ENCODE measurements around the gene CDHR3.
"Not testable (repeated sequence)": the region's sequence is repeated elsewhere in the genome, so short reads cannot be mapped to it uniquely, and the experiment has no call there.

The CDHR3 gene

DNA sequence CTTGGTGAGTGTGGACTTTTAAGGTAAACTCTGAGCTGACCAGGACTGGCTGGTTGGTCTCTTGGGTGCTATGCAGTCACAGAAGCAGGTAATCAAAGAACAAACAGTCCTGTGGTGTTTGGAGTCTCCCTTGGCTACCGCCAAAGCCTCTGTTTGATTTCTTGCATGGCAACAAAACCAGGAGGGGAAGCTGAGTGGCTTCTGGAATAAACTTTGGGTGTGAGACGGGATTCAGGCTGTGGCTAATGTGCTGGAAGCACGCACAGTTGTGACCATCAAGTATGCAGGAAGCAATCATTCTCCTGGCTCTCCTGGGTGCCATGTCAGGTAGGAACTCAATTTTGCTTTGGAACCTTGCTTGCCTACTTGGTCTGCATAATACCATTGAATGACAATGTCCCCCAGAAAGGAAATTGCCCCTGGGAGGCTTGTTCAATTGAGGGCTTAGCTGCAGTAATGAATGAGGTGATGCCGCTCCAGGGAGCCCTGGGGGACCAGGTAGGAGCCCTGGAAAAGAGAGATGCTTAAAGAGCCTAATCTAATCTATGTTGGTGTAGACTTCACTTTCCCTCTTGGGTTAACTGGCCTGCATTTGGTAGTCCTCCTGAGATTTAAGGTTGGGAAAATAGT lies at the start of gene CDHR3:
CDHR3 (plus strand) TSS at position 227 of the 630 bp plus-strand sequence; CDS start at position 282, 55 bp downstream.
- no peak for DNase-seq

DNA sequence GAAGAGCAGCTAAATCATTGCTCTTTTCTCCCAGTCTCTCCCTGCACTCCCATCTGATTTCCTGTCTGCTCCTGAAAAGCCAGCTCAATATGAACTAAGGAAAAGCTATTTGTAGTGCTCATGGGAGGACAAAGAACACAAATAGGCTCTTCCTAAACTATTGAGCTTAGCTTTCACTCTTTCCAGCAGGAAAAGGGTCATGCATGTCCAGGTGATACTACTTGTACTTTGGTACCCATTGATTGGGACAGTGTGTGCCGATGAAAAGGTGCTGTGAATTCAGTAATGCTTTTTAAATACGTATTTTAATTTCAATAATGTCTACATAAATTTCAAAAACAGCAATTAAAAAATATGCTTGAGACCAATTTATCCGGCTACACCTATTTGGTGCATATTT lies 49.1 kb upstream of the CDHR3 start:
- DNase-seq = no peak

DNA sequence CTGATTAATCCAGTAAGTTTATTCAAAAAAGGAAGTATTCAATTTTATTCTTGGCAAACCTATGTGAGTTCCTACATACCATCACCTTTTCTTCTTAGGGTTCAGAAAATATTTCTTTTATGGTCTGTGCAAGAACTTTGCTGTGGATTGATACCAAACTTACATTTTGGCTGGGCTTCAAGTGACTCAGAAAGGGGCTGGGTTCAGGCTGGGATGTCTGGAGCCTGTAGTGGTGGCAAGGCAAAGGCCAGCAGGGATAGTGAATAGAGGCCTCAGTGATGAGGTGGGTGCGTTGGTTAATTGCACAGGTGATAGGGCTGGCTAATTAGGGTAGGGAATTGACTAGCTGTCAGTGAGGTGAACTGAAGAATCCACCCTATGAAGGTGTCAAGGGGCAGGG lies 46.5 kb upstream of the CDHR3 start:
- no peak for DNase-seq

DNA sequence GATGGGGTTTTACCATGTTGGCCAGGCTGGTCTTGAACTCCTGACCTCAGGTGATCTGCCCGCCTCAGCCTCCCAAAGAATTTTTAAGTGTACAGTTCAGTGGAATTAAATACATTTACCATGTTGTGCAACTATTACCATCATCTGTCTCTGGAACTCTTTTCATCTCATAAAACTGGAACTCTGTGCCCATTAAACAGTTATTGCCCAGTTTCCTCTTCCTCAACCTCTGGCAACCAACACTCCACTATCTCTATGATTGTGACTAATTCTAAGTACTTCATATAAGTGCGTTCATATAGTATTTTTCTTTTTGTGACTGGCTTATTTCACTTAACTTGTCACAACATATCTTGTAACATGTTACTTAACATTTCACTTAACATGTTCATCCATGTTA lies 45.4 kb upstream of the CDHR3 start:
- no peak for DNase-seq

DNA sequence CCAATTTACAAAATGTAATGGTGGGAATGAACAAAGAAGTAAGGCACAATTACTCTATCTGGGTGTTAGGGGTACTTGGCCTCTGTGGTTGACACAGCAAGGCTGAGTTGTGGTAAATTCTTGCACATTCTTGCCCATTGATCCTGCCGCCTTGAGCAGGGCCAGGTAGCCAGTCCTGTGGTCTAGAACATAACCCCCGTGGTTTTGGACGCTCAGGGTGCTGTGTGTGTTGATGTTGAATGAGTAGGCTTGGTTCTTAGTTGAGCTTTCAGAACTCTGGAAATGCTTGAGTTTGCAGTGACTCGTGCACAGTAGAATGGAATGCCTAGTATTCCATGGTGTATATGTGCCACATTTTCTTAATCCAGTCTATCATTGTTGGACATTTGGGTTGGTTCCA lies 42.3 kb upstream of the CDHR3 start:
- no peak for DNase-seq

GRCh38 chr7:105924945-105925344 lies 38.1 kb upstream of the CDHR3 start:
- DNase-seq = peak in 1 of 2 donors; percentile 17

GRCh38 chr7:105926131-105926530 lies 36.9 kb upstream of the CDHR3 start:
- no peak for DNase-seq

- no peak for DNase-seq
Measured at GRCh38 chr7:105931179-105931578, 31.9 kb upstream of the CDHR3 start.

- DNase-seq = no peak
Measured at GRCh38 chr7:105932835-105933477, 30.1 kb upstream of the CDHR3 start.

DNA sequence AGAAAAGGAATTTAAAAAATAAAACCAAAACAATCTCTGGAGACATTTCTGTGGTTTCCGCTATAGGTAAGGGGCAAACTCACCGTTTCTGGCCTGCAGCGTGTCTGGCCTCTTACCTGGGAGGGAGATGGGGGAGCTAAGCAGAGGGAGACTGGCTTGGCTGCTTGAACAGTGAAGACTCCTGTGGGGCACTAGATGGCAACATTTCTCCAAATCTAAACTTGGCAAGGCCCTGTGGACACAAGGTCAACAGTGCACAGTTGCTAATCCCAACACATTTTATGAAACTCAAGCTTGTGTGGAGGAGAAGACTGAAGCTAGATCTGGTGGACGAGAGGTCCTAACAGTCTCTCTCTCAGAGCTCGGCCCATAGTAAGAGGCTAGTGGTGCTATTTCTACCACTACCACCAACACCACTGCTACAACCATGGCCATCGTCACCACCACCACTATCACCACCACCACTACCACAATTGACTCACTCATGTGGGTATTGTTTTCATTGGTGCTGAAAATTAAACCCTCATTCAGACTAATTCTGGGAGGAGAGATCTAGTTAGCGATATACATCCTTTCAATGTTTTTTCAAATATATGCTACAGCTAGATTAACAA lies 28.4 kb upstream of the CDHR3 start:
- DNase-seq = no peak

- DNase-seq = no peak
Measured at GRCh38 chr7:105935250-105935649, 27.8 kb upstream of the CDHR3 start.

GRCh38 chr7:105937411-105937810 lies 25.7 kb upstream of the CDHR3 start:
- DNase-seq = no peak

DNA sequence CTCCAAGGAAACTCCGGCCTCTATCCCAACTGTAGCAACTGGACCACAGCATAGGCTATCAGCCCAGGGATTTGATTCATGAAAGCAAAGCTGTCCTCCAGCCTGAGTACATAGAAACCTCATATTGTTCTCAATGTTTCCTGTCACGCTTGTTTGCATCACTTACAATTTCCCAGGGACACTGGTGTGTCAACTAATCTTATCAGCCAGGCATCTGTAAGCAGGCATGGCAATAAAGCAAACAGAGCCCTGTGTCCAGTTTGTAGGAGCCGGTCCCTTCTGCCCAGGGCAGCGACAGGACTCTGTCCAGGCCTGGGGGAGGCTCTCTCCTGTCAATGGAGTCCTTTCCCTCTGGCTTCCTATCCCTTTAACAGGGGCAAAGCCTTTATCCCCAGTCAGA lies 23.0 kb upstream of the CDHR3 start:
- no peak for DNase-seq

GRCh38 chr7:105941596-105941995 lies 21.5 kb upstream of the CDHR3 start:
- no peak for DNase-seq

DNA sequence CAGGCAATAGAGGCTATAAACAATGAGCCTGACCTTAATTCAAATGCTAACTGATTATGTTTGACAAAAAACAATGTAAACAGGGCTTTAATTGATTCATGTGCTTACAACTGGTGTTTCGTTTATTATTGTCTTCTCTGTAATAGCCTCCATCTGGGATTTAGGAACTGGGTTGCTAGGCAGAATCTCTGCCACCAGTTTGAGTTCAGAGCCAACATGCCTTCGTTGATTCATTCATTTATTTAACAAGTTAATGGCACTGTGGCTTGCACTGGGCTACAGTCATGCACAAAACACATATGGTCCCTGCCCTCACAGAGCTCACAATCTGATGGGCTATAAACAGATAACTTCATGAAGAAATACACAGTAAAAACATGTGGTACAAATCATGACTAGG lies 19.6 kb upstream of the CDHR3 start:
- DNase-seq = no peak

DNA sequence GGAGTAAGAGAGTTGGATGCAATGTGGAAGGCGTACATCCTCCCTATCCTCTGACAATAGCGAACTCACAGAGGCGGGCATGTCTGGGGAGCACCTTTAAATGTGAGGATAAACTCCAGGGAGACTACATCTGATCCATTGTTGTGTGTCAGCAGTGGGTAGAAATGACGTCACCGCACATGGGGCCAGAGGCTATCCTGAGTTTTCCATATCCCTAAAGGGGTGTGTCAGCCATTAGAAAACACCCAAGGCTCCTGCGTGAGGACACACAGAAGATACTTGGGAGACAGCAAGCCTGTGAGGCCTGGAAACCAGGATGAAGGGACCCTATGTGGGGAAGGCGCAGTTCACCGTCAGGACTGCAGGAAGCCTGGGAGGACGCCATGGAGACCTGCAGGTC lies 17.2 kb upstream of the CDHR3 start:
- DNase-seq = no peak

DNA sequence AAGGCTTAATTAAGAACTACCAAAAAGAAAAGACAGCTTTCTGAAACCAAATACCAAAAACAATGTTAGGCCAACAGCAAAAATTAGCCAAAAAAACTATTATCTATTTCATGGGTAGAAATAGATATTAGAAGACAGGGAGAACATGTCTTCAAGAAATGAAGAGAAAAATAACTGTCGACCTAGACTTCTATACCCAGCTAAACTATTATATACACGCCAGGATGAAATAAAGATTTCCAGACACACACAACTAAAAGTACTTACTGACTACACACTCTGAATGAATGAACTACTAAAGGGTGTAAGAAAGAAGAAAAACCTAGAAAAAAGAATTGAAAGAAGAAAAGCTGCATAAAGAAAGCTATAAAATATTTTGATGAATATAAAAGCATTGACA lies 11.5 kb upstream of the CDHR3 start:
- no peak for DNase-seq

- no peak for DNase-seq
Measured at GRCh38 chr7:105952917-105953595, 10.0 kb upstream of the CDHR3 start.

GRCh38 chr7:105954711-105955110 lies 8.4 kb upstream of the CDHR3 start:
- no peak for DNase-seq

GRCh38 chr7:105955651-105956466 lies 7.2 kb upstream of the CDHR3 start:
- not testable (repeated sequence) for DNase-seq

- no peak for DNase-seq
Measured at GRCh38 chr7:105958012-105958411, 5.1 kb upstream of the CDHR3 start.

- DNase-seq = no peak
Measured at GRCh38 chr7:105962353-105962752, 711 bp upstream of the CDHR3 start.

- no peak for DNase-seq
Measured at GRCh38 chr7:105971845-105972244, 8.8 kb downstream of the CDHR3 start.

Measured in CD4-positive, alpha-beta T cell treated with Interleukin-1 beta for 1 hour (primary cell).